Frontal cortex (tissue), 4 donors: Measurements from ENCODE around the gene RABEP1. TPM values are rescaled to one million over a fixed set of nuclear protein-coding genes. Genes with fewer than 3 reads are reported as not detected.

Source experiments
- DNase-seq, 2 donors: peaks; one replicate each; pipeline ENCODE4 v3.0.0; 2012; ENCODE audit warnings: low spot score in 2 of 2
- FAIRE-seq: peaks from 2 replicates; lab custom pipeline; 2012; peaks lifted over from hg19 to GRCh38; lab: Jason Lieb, UNC
- total RNA-seq: library from RNA; depleted of rRNA; stranded (reverse); fragments of >200 nt; gene quantifications from one replicate; pipeline ENCODE4 v1.2.3, GENCODE V29; 2014
- donor health status: control.
- donor health status: control.
- donor health status: control.

Gene RABEP1
- total RNA-seq, 1 donor from 2014 or later: 90.9 TPM

DNA sequence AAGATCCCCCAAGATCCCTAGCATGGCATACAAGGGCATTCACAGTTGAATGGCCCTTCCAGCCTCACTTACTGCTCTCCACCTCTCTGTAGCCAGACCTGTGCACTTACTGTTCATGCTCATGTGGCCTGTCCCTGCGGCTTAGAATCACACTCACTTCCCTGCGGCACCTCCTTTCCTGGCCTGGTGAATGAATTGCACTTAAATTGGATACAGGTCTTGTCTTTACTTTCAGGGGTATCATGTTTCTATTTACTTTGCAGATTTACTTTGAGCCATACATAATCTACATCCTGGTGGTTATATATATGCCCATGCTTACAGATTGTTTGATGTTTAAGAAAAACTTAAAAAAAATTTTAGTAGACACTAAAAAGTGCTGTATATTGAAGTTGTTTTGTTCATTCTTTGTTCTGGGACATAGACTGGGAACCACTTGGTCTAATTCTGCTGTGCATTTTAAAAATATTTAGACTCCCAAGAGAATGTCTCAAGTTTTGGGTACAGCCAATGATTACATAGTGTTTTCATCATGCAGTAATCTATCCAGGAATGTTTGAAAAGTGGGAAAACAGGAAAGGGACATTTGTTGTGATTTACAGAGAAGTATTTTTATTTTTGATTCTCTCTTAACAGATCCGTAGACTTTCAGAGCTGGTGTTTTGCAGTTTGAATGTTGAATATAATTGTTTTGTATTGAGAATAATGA lies 73.5 kb downstream of the RABEP1 start:
- FAIRE-seq: no peak
- no peak for DNase-seq

DNA sequence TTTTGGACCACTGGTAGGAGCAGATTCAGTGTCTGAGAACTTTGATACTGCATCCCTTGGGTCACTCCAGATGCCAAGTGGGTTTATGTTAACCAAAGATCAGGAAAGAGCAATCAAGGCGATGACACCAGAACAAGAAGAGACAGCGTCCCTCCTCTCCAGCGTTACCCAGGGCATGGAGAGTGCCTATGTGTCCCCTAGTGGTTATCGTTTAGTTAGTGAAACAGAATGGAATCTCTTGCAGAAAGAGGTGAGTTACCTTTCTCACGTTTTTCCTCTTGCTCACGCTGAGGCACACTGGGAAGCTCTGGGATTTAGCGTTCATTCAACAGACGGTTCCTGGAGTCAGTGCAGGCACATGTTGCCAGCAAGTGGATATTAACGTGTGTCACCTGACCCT lies 79.3 kb downstream of the RABEP1 start:
- FAIRE-seq (no peak), DNase-seq (no peak)

DNA sequence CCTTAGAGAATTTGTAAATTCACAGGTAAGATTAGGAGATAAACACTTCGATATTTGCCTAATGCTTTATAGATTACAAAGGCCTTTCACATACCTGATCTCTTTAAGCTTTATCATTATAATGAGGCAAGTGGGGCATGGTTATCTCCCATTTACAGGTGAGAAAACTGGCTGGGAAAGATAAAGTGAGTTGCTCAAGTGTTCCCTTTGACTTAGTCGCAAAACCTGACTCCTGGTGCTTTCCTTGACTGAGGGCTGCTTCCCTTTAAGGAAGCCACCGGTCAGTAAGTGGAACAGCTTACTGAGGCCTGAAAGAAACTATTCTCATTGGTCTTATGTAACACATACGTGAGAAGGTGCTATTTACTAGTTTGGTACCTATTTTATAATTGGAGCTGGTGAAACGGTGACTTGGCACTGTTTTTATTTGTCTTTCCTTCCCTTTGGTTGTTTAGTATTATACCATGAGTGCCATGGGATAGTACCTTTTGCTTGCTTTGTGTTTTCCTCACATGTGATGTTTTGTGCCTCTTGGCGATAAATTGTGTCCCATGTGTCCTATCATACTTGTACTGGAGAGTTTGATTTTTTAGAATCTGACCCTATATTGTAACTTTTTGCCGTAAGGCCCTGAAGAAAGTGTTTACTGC lies 80.2 kb downstream of the RABEP1 start:
- DNase-seq: no peak
- FAIRE-seq: no peak

DNA sequence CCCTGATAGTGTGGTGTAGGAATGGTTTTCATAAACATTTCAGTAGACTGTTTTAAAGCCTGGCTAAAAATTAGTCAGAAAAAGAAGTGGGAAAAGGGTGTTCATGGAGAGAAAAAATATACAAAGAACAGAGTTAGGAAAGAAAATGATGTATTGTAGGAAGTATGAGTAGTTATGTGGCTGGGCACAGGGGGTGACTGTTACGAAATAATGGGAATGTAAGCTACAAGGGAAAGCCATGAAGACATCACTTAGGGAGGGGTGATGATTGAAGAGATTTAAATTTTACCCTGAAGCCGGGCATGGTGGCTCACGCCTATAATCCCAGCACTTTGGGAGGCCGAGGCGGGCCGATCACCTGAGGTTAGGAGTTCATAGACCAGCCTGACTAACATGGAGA lies 82.1 kb downstream of the RABEP1 start:
- FAIRE-seq (no peak), DNase-seq (no peak)

DNA sequence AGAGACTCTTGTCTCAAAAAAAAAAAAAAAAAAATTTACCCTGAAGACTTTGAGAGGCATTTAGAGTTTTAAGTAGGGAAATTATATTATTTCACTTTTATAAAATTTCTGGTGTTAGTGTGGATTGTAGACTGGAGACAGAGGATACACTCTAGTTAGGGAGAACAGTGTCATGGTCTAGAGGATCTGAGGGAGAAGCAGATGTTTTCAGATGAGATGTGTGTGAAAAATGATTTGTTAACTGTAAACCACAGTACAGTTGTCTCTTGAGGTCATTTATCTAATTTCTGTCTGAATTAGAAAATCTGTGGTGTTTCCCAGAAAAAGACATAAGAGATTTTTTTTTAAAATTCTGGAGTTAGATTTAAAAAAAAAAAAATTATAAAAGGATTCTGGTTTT lies 82.6 kb downstream of the RABEP1 start:
- DNase-seq (no peak), FAIRE-seq (no peak)

DNA sequence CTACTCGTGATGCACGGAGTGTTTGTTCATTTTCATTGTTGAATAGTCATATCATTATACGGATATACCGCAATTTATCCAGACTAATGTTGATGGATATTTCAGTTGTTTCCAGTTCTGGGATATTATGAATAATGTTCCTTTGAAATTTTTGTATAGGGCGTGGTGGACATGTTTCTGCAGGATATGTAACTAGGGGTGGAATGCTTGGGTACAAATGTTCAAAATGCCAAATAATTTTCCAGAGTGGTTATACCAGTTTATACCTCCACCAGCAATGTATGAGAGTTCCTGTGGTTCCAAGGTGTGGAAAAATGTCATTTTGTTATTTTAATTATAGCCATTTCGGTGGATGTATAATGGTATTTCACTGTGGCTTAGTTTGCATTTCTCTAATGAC lies 83.7 kb downstream of the RABEP1 start:
- no peak for FAIRE-seq

DNA sequence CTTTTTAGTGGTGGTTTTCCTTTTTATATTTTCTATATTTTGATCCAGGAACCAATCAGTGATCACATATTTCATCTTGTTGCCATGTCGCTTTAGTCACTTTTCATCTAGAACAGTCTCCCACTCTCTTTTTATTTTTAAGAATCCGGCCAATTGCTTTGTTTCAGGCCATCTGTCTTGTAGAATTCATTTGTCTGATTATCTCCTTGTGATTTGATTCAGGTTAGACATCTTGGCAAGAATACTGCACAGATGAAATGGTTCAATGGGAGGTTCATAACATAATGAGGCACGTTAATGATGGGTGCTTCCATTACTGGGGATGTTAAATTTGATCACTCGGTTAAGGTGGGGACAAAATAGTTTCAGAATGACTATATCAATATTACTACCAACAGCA lies 88.3 kb downstream of the RABEP1 start:
- FAIRE-seq: no peak
- no peak for DNase-seq

More for the DNA sequence above, 83.7 kb downstream of the RABEP1 start:
- no peak for DNase-seq

DNA sequence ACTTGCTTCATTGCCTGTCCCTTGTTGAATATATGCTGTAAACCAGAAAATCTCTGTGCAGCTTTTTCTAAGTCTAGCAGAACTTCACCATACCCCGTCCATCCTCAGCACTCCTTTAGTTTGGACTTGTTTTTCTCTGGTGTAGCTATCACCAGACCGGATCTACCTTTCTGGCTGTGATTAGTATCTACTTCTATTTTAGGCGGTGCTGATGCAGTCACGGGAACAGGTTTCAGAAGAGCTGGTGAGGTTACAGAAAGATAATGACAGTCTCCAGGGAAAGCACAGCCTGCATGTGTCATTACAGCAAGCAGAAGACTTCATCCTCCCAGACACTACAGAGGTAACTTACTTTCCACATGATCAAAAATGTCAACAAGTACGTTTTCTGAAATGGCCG lies 91.0 kb downstream of the RABEP1 start:
- FAIRE-seq (no peak), DNase-seq (no peak)

DNA sequence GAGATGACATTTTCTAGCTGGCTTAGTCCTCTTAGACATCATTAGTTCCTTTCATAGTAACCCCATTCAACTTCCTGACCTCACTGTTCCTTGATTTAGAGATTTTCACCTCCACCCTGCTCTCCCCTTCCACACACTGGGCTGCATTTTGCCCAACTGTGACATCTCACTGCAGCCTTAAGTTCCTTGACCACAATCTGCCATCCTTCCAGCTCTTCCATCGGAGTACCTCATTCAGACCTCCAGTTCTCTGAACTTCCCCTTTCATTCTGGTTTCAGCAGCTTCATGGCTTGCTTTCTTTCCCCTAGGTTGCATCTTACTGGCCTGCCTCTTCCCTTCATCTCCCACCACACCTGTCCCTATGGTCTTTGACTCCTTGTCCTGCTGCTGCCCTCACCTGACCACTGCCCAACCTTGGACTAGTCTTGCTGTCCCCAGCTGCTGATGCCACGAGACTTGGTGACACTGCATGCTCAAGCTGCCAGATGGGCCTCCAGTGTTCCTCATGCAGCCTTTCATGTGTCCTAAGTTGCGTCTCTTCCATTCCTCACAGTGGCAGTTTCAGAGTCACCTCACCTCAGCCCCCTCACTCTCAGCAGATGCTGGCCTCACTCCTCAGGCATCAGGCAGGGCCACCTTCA lies 96.6 kb downstream of the RABEP1 start:
- FAIRE-seq (no peak), DNase-seq (no peak)

DNA sequence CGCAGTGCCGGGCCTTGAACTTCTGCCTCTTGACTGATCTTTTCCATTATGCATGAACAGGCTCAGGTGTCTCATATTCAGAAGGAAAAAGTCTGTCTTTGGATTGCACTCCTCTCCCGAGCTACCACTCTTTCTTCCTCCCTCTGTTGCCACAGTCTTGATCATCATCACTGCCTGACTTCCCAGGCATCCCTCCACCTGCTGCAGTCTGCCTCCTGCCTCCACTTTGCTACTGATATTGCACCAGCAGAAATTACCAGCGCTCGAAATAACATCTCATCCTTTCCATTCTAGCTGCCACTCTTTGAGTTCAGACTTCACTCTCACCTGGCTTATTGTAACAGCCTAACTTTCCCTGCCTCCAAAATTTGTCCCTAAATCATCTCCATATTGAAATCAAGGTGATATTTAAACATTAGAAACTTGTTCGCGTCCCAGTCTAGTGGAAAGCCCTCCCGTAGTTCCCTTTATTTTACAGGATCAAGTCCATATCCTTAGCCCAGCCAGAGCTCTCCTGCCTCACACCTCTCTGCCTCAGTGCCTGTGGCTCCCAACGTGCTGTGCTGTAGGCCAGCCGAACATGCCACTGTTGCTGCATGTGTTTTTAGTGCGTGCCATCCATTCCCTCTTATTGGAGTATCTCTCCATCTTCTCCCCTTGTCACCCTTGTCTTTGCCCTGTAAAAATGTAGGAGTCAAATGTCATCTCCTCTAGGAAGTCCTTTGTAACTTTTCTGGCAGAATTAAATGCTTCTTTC lies 97.4 kb downstream of the RABEP1 start:
- DNase-seq: no peak
- FAIRE-seq: no peak

DNA sequence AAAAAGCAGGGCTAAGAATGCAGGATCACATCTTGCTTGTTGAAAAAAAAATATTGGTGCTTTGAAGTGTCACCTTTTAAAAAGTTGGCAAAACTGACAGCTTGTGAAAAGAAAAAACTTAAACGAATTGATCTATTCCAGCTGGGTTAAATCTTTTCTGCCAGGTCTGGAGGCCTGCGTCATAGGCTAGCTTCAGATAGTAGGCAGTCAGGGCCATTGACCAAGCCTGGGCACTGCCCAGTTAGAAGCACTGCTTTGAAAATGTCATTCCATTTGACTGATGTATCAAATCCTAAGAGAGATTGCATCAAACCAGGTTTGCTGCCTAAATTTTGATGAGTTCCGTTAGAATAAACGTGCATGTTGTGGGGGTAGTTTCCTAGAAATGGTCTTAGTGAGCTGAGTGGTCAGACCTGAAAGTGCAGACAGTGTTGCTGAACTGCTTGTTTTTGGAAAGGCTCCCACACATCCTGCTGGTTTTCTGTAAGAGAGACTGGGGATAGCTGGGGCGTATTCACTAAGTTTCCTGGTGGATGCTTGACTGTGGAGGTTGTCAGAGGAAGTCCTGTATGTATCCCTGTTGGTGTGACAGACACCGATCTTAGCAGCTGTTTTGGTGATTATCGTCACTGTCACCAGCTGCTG lies 98.5 kb downstream of the RABEP1 start:
- FAIRE-seq: no peak
- no peak for DNase-seq

DNA sequence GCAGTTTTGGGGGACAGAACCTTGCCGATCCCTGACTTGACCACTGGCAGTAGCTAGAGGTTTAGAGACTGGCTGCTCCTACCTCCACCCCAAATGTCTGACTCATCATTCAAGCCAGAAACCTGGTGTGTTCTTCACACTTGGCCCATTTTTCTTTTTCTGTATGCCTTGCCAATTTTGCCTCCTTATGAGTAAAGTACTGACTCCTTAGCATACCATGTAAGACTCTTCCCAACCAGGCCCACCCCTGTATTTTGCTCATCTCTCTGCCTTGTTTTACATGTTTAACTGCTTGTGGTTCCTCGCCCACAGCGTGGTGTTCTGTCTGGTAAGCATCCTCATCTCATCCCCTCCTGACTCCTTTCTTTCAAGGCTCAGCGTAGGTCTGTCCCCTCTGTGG lies 99.5 kb downstream of the RABEP1 start:
- DNase-seq (no peak), FAIRE-seq (no peak)

DNA sequence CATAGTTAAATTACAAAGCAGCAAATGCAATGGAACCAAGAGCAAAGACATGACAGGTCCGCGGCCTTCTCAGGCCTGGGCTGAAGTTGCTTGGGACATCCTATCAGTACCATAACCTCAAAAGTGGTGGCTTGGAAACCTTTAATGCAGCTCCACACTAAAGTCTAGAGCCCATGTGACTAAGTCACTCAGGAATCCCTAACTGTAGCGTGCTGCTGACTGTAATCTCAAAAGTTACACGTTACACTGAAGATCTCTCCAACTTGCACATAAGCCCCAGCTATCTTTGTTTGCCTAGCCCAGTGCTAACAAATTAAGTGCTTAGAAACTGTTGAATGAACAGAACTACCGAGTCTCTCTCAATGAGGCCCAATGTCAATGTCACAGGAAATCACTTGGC lies 109.6 kb downstream of the RABEP1 start:
- FAIRE-seq (no peak), DNase-seq (no peak)

DNA sequence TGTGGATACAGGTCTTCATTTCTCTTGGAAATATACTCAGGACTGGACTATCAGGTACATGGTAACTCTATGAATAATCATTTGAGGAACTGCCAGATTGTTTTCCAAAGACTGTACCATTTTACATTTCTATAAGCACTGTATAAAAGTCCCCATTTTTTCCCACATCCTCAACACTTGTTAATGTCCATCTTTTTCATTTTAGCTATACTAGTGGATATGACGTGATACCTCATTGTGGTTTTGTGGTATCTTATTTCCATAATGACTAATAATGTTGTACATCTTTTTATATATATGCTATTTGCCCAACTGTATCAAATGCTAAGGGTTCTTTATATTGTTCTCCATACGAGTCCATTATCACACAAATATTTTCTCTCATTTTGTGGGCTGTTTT lies 114.5 kb downstream of the RABEP1 start:
- DNase-seq (no peak), FAIRE-seq (no peak)

DNA sequence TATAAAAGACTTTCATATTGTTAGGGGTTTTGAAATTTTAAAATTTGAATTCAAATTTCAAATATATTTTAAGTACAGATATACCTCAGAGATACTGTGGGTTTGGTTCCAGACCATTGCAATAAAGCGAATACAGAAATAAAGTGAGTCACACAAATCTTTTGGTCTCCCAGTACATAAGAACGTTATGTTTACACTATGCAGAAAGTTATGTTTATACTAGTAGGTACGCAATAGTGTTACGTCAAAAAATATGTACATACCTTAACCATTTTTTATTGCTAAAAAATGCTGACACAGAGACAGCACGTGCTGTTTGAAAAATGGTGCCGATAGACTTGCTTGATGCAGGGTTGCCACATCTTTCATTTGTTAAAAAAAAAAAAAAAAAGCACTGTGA lies 117.7 kb downstream of the RABEP1 start:
- DNase-seq: no peak
- no peak for FAIRE-seq

DNA sequence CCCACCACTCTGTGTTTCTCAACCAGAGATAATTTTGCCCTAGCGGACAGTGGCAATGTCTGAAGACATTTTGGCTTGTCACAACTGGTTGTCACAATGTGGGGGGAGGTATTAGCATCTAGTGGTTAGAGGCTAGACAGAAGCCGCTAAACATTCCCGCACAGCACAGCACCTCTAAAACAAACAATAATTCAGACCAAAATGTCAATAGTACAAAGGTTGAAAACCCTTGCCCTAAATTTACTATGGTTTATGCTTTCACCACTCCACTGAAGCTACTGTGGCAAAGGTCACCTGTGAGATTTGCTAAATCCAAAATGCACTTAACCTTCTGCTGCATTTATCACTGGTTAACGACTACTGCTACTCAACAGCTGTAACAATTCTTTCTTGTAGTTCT lies 123.3 kb downstream of the RABEP1 start:
- DNase-seq (no peak), FAIRE-seq (no peak)

DNA sequence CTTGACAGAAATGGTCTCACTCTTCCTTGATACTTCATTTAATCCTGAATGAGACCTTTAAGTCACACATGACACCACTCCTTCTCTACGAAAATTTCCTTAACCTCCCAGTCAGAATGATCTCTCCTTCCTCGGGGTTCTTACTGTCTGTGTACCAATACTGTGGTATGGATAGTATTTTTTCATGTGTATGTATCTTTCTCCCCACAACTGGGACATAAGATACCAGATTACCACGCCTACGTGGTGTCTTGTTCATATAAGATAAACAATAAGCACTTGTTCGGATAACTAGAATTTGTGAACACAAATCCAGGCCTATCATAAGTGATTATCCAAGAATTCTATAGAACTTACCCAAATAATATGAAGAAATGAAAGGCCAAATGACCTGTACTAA lies 126.1 kb downstream of the RABEP1 start:
- DNase-seq: no peak
- no peak for FAIRE-seq

DNA sequence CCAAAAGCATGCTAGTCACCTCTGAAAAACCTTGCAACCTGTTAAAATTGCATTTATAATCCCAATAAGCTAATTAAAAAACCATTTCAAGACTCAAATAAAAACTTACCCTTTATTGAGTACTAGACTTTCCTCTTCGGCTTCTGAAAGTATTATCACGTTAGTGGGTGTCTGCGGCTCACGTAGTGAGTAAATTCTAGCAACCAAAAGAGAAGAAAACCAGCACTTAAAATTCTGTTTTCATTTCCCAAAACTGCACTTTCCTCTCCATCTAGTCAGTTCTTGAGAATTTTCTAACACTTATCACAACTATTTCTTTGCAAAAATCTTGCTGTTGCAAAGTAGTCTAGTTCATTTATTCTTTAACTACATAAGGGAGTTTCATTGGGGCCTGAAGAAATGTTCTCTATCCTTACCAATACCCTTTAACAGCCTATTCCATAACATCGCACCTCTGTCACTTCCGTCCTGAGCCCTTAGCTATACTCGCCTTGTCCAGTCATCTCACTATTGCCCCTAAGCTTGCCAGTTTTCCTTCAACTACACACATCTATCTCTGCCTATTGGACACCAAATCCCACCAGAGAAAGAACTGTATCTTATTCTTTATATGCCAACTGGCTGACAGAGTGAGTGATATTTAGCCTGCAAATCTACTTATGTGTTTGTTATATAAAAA lies 128.6 kb downstream of the RABEP1 start:
- FAIRE-seq: no peak

DNA sequence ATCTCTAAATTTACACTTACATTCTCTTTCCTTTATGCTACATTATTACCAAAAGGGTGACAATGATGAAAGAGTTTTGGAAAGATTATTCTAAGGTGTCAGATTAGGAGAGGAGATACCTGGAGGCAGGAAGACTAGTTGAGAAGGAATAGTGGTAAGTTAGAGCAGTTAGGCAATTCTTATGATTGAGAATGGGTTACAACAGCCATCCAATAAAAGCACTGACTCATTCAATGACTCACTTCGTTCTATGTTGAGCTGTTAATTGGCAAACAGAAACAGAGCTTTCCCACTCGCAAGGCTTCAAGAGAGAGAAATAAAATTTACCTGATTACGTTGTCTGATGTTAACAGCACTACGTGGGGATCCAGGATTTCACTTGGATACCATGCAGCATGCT lies 131.6 kb downstream of the RABEP1 start:
- DNase-seq: no peak
- FAIRE-seq: no peak

More for the DNA sequence above, 128.6 kb downstream of the RABEP1 start:
- DNase-seq: no peak

DNA sequence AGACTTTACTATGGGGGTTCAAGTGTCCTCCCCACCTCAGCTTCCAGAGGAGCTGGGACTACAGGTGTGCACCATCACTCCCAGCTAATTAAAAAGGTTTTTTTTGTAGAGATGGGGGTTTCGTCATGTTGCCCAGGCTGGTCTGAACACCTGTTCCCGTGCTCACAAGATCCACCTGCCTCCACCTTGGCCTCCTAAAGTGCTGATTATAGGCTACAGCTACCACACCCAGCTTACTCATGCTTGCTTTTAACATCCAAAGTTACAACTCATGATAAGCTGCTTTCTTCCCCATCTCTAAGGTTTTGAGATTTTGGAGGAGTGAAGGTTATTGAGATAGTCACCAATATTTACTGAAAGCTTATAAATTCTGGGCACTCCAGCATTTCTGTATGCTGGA lies 134.8 kb downstream of the RABEP1 start:
- FAIRE-seq (no peak), DNase-seq (no peak)
